ENCODE results near the gene PPP1R1C.

DNA sequence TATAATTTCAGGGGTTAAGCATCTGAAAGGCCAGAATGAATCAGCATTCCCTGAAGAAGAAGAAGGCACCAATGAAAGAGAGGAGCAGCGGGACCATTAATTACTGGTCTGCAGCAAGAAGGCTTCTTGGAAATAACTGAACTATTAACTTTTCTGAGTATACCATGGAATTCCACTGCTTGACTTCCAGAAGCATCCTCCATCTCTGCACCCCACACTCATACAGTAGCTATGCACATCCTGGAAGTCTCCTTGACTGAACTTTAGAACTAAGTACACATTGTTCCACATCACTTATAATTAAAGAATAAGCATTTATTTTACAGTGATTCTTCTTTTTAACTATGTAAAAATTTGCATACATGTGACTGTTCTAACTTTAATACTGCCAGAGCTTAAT lies 131.5 kb downstream of the PPP1R1C start:
- TF ChIP-seq, protein P1, sequence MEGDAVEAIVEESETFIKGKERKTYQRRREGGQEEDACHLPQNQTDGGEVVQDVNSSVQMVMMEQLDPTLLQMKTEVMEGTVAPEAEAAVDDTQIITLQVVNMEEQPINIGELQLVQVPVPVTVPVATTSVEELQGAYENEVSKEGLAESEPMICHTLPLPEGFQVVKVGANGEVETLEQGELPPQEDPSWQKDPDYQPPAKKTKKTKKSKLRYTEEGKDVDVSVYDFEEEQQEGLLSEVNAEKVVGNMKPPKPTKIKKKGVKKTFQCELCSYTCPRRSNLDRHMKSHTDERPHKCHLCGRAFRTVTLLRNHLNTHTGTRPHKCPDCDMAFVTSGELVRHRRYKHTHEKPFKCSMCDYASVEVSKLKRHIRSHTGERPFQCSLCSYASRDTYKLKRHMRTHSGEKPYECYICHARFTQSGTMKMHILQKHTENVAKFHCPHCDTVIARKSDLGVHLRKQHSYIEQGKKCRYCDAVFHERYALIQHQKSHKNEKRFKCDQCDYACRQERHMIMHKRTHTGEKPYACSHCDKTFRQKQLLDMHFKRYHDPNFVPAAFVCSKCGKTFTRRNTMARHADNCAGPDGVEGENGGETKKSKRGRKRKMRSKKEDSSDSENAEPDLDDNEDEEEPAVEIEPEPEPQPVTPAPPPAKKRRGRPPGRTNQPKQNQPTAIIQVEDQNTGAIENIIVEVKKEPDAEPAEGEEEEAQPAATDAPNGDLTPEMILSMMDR (IDR thresholded peaks at IDR 0.05) = no peak
- no peak for TF ChIP-seq POLR2A (IDR thresholded peaks at IDR 0.05)
